ENCODE measurements around the gene BTBD8. TPM values are rescaled to one million over a fixed set of nuclear protein-coding genes. Genes with fewer than 3 reads are reported as not detected.

BTBD8 gene
- total RNA-seq, 1 donor: 5.8 TPM

DNA sequence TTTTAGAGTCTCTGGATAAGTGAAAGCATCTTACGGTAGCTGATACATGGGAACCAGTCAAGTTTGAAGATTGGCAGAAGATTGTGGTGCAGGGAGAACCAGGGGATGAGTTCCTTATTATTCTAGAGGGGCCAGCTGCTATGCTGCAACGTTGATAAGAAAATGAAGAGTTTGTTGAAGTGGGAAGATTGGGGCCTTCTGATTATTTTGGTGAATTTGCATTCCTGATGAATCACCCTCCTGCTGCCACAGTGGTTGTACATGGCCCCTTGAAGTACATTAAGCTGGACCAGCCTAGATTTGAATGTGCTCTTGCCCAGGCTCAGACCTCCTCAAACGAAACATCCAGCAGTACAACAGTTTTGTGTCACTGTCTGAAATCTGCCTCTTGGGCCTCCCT lies 45.9 kb downstream of the BTBD8 start:
- H3K9me3 ChIP-seq (ENCODE audit: low read depth, low read length): no peaks in the 10 kb centered on the region
- no peaks in the 10 kb centered on the region for H4K20me1 ChIP-seq (ENCODE audit: insufficient read depth, low read length)
- H3K4me2 ChIP-seq (ENCODE audit: insufficient read depth, low read length): no peak overlapping the region
- DNase-seq (ENCODE audit: insufficient read length, low spot score, missing footprints): peak; percentile 34
- no peak overlapping the region for H2AFZ ChIP-seq (ENCODE audit: low read length)
- no peak overlapping the region for H3K27ac ChIP-seq (ENCODE audit: low read depth, low read length)
- no peaks in the 10 kb centered on the region for H3K79me2 ChIP-seq (ENCODE audit: insufficient read depth, low read length)
- TF ChIP-seq, protein P1, sequence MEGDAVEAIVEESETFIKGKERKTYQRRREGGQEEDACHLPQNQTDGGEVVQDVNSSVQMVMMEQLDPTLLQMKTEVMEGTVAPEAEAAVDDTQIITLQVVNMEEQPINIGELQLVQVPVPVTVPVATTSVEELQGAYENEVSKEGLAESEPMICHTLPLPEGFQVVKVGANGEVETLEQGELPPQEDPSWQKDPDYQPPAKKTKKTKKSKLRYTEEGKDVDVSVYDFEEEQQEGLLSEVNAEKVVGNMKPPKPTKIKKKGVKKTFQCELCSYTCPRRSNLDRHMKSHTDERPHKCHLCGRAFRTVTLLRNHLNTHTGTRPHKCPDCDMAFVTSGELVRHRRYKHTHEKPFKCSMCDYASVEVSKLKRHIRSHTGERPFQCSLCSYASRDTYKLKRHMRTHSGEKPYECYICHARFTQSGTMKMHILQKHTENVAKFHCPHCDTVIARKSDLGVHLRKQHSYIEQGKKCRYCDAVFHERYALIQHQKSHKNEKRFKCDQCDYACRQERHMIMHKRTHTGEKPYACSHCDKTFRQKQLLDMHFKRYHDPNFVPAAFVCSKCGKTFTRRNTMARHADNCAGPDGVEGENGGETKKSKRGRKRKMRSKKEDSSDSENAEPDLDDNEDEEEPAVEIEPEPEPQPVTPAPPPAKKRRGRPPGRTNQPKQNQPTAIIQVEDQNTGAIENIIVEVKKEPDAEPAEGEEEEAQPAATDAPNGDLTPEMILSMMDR (IDR thresholded peaks at IDR 0.05; ENCODE audit: extremely low read depth, low read depth, low read length): no peak
- no peaks in the 10 kb centered on the region for H3K4me1 ChIP-seq (ENCODE audit: insufficient read depth, low read length)
- no peaks in the 10 kb centered on the region for H3K27me3 ChIP-seq (ENCODE audit: insufficient read depth, low read length)
- no peaks in the 10 kb centered on the region for H3K36me3 ChIP-seq (ENCODE audit: insufficient read depth, low read length)
- H3K4me3 ChIP-seq (ENCODE audit: insufficient read depth, low read length): no peak overlapping the region

DNA sequence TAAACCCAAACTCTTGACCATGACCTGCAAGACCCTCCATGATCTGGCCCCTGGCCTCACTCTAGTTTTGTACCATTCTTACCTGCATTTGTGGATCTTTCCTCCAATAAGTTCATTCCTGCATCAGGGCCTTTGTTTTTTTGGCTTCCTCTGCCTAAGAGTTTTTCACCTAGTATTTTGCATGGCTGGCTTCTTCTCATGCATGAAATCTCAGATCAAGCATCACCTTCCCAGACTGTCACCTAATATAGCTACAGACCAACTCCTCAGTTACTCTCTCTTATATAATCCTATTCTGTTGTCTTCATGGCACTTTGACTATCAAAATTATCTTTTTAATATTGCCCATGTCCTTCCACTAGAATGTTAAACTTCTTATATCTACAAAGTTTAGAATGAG lies 54.2 kb downstream of the BTBD8 start:
- Histone ChIP-seq H3K79me2 (ENCODE audit: insufficient read depth, low read length) (no peaks in the 10 kb centered on the region), H3K36me3 (ENCODE audit: insufficient read depth, low read length) (no peaks in the 10 kb centered on the region), H3K4me2 (ENCODE audit: insufficient read depth, low read length) (no peak overlapping the region), H3K27me3 (ENCODE audit: insufficient read depth, low read length) (no peaks in the 10 kb centered on the region), H3K4me3 (ENCODE audit: insufficient read depth, low read length) (no peak overlapping the region), H3K27ac (ENCODE audit: low read depth, low read length) (no peak overlapping the region), H3K4me1 (ENCODE audit: insufficient read depth, low read length) (no peaks in the 10 kb centered on the region), H4K20me1 (ENCODE audit: insufficient read depth, low read length) (no peaks in the 10 kb centered on the region), H2AFZ (ENCODE audit: low read length) (no peak overlapping the region), H3K9me3 (ENCODE audit: low read depth, low read length) (no peaks in the 10 kb centered on the region)
- DNase-seq (ENCODE audit: insufficient read length, low spot score, missing footprints): no peak
- TF ChIP-seq, protein P1 (IDR thresholded peaks at IDR 0.05; ENCODE audit: extremely low read depth, low read depth, low read length): no peak

DNA sequence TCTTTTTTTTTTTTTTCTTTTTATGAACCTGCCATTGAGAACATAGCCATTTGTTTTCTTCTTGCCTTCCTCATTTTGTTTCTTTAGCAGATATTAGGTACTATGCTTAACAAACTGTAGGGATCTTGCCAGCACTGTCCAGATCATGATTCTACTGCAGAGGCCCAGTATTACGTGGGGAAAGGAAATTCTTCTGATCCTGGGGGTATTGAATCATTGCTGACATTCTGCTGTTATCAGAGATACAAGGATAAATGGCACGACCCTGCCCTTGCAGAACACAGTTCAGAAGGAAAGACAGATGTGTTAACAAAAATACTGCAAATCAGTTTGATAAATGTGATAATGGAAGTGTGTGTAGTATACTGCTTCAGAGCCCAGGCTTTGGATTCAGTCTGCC lies 56.2 kb downstream of the BTBD8 start:
- H3K4me3 ChIP-seq (ENCODE audit: insufficient read depth, low read length): no peak overlapping the region
- H3K9me3 ChIP-seq (ENCODE audit: low read depth, low read length): no peaks in the 10 kb centered on the region
- DNase-seq (ENCODE audit: insufficient read length, low spot score, missing footprints): no peak
- H4K20me1 ChIP-seq (ENCODE audit: insufficient read depth, low read length): no peaks in the 10 kb centered on the region
- no peak overlapping the region for H3K27ac ChIP-seq (ENCODE audit: low read depth, low read length)
- H3K79me2 ChIP-seq (ENCODE audit: insufficient read depth, low read length): no peaks in the 10 kb centered on the region
- H3K36me3 ChIP-seq (ENCODE audit: insufficient read depth, low read length): no peaks in the 10 kb centered on the region
- no peaks in the 10 kb centered on the region for H3K27me3 ChIP-seq (ENCODE audit: insufficient read depth, low read length)
- TF ChIP-seq, protein P1 (IDR thresholded peaks at IDR 0.05; ENCODE audit: extremely low read depth, low read depth, low read length): no peak
- no peak overlapping the region for H2AFZ ChIP-seq (ENCODE audit: low read length)
- no peak overlapping the region for H3K4me2 ChIP-seq (ENCODE audit: insufficient read depth, low read length)
- H3K4me1 ChIP-seq (ENCODE audit: insufficient read depth, low read length): no peaks in the 10 kb centered on the region

DNA sequence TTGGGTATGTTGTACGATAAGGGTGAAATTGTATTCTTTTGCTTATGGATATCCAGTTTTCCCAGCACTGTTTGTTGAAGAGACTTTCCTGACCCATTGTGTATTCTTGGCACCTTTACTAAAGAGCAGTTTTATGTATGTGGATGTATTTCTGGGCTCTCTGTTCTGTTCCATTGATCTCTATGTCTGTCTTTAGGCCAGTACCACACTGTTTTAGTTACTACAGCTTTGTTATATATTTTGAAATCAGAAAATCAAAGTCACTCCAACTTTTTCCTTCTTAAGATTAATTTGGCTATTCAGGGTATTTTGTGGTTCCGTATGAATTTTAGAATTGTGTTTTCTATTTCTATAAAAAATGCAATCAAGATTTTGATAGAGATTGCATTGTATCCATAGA lies 74.8 kb downstream of the BTBD8 start:
- Histone ChIP-seq H3K36me3 (ENCODE audit: insufficient read depth, low read length) (no peaks in the 10 kb centered on the region), H3K27me3 (ENCODE audit: insufficient read depth, low read length) (no peaks in the 10 kb centered on the region), H3K79me2 (ENCODE audit: insufficient read depth, low read length) (no peaks in the 10 kb centered on the region), H4K20me1 (ENCODE audit: insufficient read depth, low read length) (no peaks in the 10 kb centered on the region), H3K4me3 (ENCODE audit: insufficient read depth, low read length) (no peak overlapping the region), H3K27ac (ENCODE audit: low read depth, low read length) (no peak overlapping the region), H3K4me2 (ENCODE audit: insufficient read depth, low read length) (no peak overlapping the region), H3K9me3 (ENCODE audit: low read depth, low read length) (peaks cover 4% of the 10 kb centered on the region), H2AFZ (ENCODE audit: low read length) (no peak overlapping the region), H3K4me1 (ENCODE audit: insufficient read depth, low read length) (no peaks in the 10 kb centered on the region)
- DNase-seq (ENCODE audit: insufficient read length, low spot score, missing footprints): no peak
- TF ChIP-seq, protein P1 (IDR thresholded peaks at IDR 0.05; ENCODE audit: extremely low read depth, low read depth, low read length): no peak

All from osteoblast (primary cell).